ENCODE results near the gene ARL5C. TPM values are rescaled to one million over a fixed set of nuclear protein-coding genes. Genes with fewer than 3 reads are reported as not detected.
A peak's percentile ranks its signal among the peaks of the same experiment; 100 is the strongest.

ARL5C gene
- total RNA-seq, 4 donors from 2014 or later, result not detected

GRCh38 chr17:39208893-39209292 is 42.9 kb upstream of the ARL5C start:
- ATAC-seq (ENCODE audit: low FRiP score) (no peak), DNase-seq (ENCODE audit: low spot score) (no peak)
- TF ChIP-seq CTCF (IDR thresholded peaks at IDR 0.05), result no peak

GRCh38 chr17:39208136-39208535 is 42.2 kb upstream of the ARL5C start:
- DNase-seq (ENCODE audit: low spot score) (no peak), ATAC-seq (ENCODE audit: low FRiP score) (no peak)
- no peak for TF ChIP-seq CTCF (IDR thresholded peaks at IDR 0.05)

GRCh38 chr17:39205112-39205526 is 39.2 kb upstream of the ARL5C start:
- ATAC-seq (ENCODE audit: low FRiP score), result no peak
- TF ChIP-seq CTCF (IDR thresholded peaks at IDR 0.05), result no peak
- no peak for DNase-seq (ENCODE audit: low spot score)

GRCh38 chr17:39204245-39204644 is 38.3 kb upstream of the ARL5C start:
- no peak for TF ChIP-seq CTCF (IDR thresholded peaks at IDR 0.05)
- DNase-seq (ENCODE audit: low spot score), result no peak
- ATAC-seq (ENCODE audit: low FRiP score), result no peak

- DNase-seq (ENCODE audit: low spot score), result no peak
- no peak for TF ChIP-seq CTCF (IDR thresholded peaks at IDR 0.05)
- no peak for ATAC-seq (ENCODE audit: low FRiP score)
Observed at GRCh38 chr17:39200957-39201510, 35.1 kb upstream of the ARL5C start.

- ATAC-seq (ENCODE audit: low FRiP score) (peak; percentile 68), DNase-seq (ENCODE audit: low spot score) (no peak)
- TF ChIP-seq CTCF (IDR thresholded peaks at IDR 0.05), result no peak
Observed at GRCh38 chr17:39200070-39200879, 34.3 kb upstream of the ARL5C start, which contains the start of gene RPL19. Gene RPL19 (plus strand): TSS chr17:39200283. CDS start chr17:39200345, 62 bp downstream.

- TF ChIP-seq CTCF (IDR thresholded peaks at IDR 0.05), result no peak
- ATAC-seq (ENCODE audit: low FRiP score) (peak; percentile 68), DNase-seq (ENCODE audit: low spot score) (peak; percentile 75)
Observed at GRCh38 chr17:39199820-39200069, 33.8 kb upstream of the ARL5C start.

Data from omental fat pad (tissue), 4 donors.